Stimulated activated CD4-positive, alpha-beta T cell treated with anti-CD3 and anti-CD28 coated beads, Interleukin-12 subunit alpha, Interleukin-12 subunit beta, amount 100 ng/mL, for 48 hours (primary cell): Measurements from ENCODE around the gene NUDT8.
"Not testable (repeated sequence)": the region's sequence is repeated elsewhere in the genome, so short reads cannot be mapped to it uniquely, and the experiment has no call there.

Experiments used
- DNase-seq, 3 donors: peaks; one replicate each; pipeline ENCODE4 v3.0.0-alpha.2; 2020; ENCODE audit warnings: low read depth in 2 of 3, low spot score in 1 of 3

Gene NUDT8

DNA sequence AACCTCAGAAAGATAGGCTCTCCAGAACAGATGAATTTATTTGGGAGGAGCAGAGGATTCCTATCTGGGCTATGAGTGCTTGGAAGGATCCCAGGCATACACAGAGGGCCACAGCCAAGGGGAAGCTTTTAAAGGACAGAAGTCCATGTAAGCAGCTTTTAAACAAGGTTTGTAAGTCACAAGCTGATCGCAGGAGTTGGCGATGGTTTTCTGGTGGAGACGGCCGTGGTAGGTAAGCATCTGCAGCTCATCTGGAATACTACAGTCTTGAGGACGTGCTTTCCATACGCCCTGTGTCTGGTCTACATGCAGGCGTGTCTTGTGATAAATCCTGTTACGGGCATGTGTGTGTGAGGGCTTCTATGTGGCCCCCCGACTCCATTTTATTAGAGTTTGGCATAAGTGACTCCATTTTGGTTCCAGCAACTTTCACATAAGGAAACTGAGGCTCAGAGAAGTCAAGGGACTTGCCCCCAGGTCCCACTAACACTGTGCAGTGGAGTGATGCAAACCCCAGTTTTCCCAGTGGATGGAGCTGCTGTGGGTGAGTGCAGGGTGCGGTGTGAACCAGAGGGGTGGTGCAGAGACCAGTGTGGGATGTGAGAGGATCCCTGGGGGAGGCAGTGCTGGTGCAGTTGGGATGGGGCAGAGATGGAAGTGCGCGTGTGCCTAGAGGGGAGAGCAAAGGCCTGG is 32.6 kb upstream of the NUDT8 start:
- no peak for DNase-seq

- not testable (repeated sequence) for DNase-seq
Measured at GRCh38 chr11:67660752-67661151, 31.0 kb upstream of the NUDT8 start.

DNA sequence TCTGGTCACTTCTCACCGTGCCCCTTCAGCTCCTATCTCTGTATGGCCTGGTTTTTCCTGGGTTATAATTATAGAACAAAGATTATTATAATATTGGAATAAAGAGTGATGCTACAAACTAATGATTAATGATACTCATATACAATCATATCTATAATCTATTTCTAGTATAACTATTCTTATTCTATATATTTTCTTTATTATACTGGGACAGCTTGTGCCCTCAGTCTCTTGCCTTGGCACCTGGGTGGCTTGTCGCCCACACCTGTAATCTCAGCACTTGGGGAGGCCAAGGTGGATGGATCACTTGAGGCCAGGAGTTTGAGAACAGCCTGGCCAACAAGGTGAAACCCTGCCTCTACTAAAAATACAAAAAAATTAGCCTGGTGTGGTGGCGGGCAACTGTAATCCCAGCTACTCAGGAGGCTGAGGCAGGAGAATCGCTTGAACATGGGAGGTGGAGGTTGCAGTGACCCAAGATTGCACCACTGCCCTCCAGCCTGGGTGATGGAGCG is 30.0 kb upstream of the NUDT8 start:
- not testable (repeated sequence) for DNase-seq

- DNase-seq, result no peak
Measured at GRCh38 chr11:67657300-67657699, 27.6 kb upstream of the NUDT8 start.

GRCh38 chr11:67656278-67656922 is 26.7 kb upstream of the NUDT8 start:
- no peak for DNase-seq

GRCh38 chr11:67654225-67654624 is 24.5 kb upstream of the NUDT8 start:
- no peak for DNase-seq

GRCh38 chr11:67652965-67653845 is 23.5 kb upstream of the NUDT8 start:
- no peak for DNase-seq

- no peak for DNase-seq
Measured at GRCh38 chr11:67651976-67652781, 22.4 kb upstream of the NUDT8 start.

- DNase-seq, result no peak
Measured at GRCh38 chr11:67649634-67650510, 20.1 kb upstream of the NUDT8 start.

- no peak for DNase-seq
Measured at GRCh38 chr11:67648796-67649613, 19.3 kb upstream of the NUDT8 start.

DNA sequence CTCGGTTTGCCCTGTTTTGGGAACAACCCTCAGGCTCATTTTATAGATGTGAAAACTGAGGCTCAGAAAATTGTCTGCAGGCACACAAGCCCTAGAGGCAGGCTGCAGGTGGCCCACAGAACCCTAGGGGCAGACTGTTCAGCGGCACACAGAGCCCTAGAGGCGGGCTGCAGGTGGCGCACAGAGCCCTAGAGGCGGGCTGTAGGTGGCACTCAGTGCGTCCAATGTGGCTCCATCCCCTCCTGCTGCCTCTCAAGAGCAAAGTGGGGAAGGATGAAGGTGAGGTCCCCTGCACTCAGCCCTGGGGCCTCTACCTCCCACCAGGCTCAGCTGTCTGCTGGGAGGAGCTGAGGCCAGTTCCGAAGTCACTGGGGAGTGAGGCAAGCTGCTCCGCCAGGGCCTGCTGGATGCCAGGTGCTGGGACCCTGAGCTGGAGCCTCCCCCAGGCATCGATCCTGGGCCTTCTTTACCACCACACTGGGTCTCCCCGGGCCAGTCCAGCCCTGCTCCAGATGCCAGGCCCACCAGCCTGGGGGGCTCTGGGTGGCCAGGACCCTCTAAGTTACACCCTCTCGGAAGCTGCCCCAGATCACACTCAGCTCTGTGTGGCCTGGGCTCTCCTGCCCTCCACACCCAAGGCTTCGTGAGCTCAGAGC is 18.5 kb upstream of the NUDT8 start:
- DNase-seq, result peak in 2 of 3 donors; percentile 32 to 52

GRCh38 chr11:67647471-67647870 is 17.7 kb upstream of the NUDT8 start:
- DNase-seq, result no peak

DNA sequence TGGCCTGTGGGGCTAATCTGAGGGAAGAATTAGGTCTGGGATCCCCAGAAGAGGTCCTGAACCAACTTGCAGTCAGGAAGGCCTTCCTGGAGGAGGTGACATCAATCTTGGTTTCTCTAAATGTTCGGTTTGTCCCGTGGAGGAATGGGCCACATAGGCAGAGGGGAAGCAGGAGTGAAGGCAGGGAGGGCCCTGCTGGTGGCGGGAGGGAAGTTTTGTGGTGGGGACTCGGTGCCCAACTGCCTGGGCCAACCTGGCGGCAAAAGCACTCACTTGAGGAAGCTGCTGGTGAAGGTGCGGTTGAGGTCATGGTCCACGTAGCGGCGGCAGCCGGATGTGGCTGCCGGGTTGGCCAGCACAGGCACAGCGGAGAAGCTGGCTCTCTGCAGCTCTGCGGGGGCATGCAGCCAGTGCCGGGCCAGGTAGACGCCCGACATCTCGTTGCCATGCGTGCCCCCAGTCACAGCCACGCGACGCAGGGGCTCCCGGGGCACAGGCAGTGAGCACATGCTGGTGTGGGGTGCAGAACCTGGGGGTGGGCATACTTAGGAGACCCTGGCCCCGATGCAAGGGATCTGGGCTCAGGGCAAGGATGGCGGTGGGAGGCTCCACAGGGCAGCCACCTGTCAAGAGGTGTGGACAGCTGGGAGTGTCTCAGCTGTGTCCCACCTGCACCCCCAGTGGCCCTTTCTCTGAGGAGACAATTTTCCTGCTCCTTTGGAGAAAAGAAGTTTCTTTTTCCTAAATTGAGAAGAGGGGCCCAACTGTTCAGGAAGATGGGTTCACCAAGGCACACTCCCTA is 17.0 kb upstream of the NUDT8 start:
- DNase-seq, result no peak

GRCh38 chr11:67645521-67646461 is 16.1 kb upstream of the NUDT8 start:
- DNase-seq, result no peak

- DNase-seq, result no peak
Measured at GRCh38 chr11:67644472-67645418, 15.0 kb upstream of the NUDT8 start.
